HG03280 (cell line): Measurements from ENCODE around the gene PLA2G3.
A peak's percentile ranks its signal among the peaks of the same experiment; 100 is the strongest.
"Not testable (repeated sequence)": the region's sequence is repeated elsewhere in the genome, so short reads cannot be mapped to it uniquely, and the experiment has no call there.

Experiments
- ATAC-seq: cut with Tn5 transposase; IDR thresholded peaks from one replicate; pipeline ENCODE4 v1.9.1; 2021; ENCODE audit warnings: mild to moderate bottlenecking, moderate library complexity; ENCODE audit not compliant: unreplicated experiment

Gene PLA2G3

GRCh38 chr22:31139866-31140716 lies at the start of gene PLA2G3:
PLA2G3 (minus strand) TSS chr22:31140508; CDS start chr22:31140354, 154 bp downstream.
- no peak for ATAC-seq

- no peak for ATAC-seq
Observed at GRCh38 chr22:31187627-31188026, 47.3 kb upstream of the PLA2G3 start.

GRCh38 chr22:31185056-31185455 lies 44.7 kb upstream of the PLA2G3 start:
- no peak for ATAC-seq

GRCh38 chr22:31184015-31184414 lies 43.7 kb upstream of the PLA2G3 start:
- no peak for ATAC-seq

GRCh38 chr22:31179345-31179744 lies 39.0 kb upstream of the PLA2G3 start:
- ATAC-seq, result no peak

GRCh38 chr22:31178859-31179258 lies 38.6 kb upstream of the PLA2G3 start:
- no peak for ATAC-seq

- no peak for ATAC-seq
Observed at GRCh38 chr22:31177420-31178162, 37.3 kb upstream of the PLA2G3 start.

- no peak for ATAC-seq
Observed at GRCh38 chr22:31176923-31177322, 36.6 kb upstream of the PLA2G3 start.

- no peak for ATAC-seq
Observed at GRCh38 chr22:31173386-31174145, 33.3 kb upstream of the PLA2G3 start.

- ATAC-seq, result not testable (repeated sequence)
Observed at GRCh38 chr22:31171734-31172133, 31.4 kb upstream of the PLA2G3 start.

- no peak for ATAC-seq
Observed at GRCh38 chr22:31170971-31171370, 30.7 kb upstream of the PLA2G3 start.

GRCh38 chr22:31162015-31162765 lies 21.9 kb upstream of the PLA2G3 start:
- ATAC-seq, result no peak

GRCh38 chr22:31161386-31161785 lies 21.1 kb upstream of the PLA2G3 start:
- no peak for ATAC-seq

GRCh38 chr22:31160328-31160978 lies 20.1 kb upstream of the PLA2G3 start:
- peak; percentile 38 for ATAC-seq

- no peak for ATAC-seq
Observed at GRCh38 chr22:31155422-31155821, 15.1 kb upstream of the PLA2G3 start.

- ATAC-seq, result no peak
Observed at GRCh38 chr22:31154975-31155374, 14.7 kb upstream of the PLA2G3 start.

GRCh38 chr22:31153357-31153756 lies 13.0 kb upstream of the PLA2G3 start:
- no peak for ATAC-seq

GRCh38 chr22:31151872-31152271 lies 11.6 kb upstream of the PLA2G3 start:
- no peak for ATAC-seq

GRCh38 chr22:31150615-31151014 lies 10.3 kb upstream of the PLA2G3 start:
- ATAC-seq, result no peak
